Fibroblast of skin of left quadriceps (primary cell): ENCODE measurements around the gene PLPP7.

Experiments used
- DNase-seq, 2 experiments: peaks; one replicate each; pipeline ENCODE4 v3.0.0-alpha.2; 2013; ENCODE audit warnings: low read depth in 2 of 2

Gene PLPP7

DNA sequence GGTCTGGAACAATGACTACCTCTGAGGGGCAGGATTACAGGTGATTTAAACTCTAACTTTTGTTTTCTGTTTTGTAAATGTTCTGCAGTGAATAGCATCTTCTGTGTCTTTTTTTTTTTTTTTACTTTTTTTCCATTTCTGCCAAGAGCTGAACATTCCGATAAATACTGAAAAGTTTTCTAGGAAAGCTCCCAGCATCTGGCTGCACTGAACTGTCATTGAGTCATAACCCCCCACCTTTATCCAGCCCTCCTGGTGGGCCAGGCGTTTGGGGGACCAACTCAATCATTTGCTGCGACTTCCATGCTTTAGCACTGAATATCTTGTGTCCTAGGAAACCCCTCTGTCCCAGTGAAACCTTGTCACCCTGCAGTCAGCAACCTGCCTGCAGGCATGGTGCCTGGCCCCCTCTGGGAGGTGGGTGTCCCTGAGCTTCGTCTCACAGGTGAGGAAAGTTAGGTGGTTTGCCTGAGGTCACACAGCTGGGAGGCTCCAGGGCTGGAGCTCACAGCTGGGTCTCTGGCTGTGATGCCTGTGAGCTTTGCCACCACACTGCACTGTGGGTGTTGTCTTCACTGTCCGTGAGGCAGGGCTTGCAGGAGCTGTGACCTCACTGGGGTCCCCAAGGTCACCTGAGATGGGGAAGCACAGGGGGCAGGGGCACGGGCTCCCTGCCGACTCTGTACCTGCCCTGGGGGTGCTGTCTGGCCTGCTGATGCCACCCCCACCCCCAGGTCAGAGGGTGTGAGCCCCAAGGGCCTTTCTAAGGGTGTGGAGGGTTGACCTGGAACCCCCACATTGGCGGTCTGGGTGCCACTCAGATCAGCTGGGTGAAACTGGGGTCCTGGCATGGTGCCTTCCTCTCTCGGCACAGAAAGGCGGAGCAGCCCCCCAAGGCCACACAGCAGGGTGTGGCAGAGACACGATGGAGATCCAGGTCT is 14.1 kb downstream of the PLPP7 start:
- no peak for DNase-seq

DNA sequence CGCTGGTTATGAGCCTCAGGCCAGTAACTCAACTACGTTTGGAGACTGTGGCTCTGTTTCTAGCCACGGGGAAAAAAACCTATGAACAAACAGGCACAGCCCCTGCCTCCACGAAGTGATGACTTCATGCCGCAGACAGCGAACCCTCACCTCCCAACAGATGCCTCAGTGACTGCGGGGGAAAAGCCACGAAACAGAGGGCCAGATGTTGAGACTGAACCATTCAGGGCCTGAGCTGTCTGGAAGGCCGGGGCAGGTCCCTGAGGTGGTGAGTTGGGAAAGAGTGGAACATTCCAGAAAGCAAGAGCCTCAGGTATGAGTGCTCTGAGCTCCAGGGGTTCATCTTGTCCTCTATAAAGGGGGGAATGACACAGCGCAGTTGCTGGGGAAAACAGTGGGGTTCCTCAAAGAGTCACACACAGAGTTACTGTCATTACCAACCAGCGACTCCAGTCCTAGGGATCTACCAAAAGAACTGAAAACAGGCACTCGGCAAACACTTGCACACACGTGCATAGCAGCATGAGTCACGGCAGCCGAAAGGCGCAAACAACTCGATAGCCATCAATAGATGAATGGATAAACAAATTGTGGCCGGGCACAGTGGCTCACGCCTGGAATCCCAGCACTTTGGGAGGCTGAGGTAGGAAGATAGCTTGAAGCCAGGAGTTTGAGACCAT is 15.3 kb downstream of the PLPP7 start:
- peak; percentile 27 to 29 for DNase-seq

DNA sequence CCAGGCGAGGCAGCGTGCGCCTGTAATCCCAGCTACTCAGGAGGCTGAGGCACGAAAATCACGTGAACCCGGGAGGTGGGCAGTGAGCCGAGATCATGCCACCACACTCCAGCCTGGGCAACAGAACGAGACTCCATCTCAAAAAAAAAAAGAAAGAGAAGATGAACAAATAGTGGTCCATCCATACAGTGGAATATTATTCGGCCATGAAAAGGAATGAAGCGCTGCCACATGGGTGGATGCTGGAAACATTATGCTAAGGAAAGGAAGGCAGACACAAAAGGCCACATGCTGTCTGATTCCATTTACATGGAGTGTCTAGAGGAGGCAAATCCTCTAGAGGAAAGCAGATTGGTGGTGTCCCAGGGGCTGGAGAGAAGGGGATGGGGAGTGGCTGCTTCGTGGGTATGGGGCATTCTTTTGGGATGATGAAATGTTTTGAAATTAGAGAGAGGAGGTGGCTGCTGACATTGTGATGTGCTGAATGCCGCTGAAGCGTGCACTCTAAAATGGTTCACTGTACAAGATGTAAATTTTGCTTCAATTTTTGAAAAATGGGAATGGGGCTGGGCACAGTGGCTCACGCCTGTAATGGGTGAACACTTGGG is 17.0 kb downstream of the PLPP7 start:
- DNase-seq = no peak

DNA sequence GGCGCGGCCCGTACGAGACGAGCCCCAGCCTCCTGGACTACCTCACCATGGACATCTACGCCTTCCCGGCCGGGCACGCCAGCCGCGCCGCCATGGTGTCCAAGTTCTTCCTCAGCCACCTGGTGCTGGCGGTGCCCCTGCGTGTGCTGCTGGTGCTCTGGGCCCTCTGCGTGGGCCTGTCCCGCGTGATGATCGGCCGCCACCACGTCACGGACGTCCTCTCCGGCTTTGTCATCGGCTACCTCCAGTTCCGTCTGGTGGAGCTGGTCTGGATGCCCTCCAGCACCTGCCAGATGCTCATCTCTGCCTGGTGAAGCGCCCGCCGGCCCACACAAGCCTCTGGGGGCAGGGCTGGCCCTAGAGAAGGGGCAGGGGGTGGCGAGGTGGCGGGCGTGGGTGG is 18.5 kb downstream of the PLPP7 start:
- DNase-seq = no peak

DNA sequence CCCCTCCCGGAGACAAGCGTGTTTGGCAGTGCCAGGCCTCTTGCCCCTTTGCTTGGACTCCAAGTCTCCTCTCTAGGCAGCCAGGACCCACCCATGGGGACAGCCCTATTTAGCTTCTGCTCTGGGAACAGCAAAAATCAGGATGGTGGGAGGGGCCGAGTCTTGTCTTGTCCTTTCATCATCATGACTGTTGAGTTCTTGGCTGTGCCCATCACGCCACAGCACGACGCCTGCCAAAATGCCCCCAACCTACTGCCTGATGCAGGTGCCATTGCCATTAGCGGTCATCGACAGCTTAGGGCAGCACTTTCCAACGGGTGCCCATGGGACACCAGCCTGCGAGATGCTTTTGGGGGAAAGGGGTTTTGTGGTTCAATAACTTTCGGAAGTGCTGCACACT is 18.9 kb downstream of the PLPP7 start:
- no peak for DNase-seq

DNA sequence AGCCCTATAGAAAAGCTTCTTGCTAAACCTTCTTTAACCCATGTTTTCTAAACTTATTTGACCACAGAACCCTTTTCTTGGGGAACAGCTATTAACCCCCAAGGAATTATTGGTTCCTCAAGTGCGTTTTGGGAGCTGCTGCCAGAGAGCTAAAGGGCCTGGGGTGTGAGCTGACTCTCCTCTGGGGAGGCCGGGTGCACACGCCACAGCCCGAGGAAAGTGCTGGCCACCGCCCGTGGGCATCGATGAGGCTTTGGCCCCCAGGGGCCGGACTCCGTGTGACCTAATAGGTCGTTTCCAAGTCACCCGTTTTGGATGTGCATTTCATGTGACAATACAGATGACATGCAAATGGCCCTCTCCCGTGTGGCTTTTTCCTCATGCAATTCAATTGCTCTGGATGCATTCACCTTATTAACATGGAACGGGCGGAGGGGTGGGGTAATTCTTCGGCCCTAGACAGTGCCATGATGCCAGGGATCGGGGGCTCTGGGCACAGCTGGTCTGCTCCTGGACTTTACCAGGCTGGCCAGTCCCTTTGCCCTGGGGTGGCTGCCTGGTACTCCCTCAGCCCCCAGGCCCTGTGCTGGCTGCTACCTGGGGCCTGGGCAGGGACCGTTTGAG is 19.5 kb downstream of the PLPP7 start:
- DNase-seq = no peak

DNA sequence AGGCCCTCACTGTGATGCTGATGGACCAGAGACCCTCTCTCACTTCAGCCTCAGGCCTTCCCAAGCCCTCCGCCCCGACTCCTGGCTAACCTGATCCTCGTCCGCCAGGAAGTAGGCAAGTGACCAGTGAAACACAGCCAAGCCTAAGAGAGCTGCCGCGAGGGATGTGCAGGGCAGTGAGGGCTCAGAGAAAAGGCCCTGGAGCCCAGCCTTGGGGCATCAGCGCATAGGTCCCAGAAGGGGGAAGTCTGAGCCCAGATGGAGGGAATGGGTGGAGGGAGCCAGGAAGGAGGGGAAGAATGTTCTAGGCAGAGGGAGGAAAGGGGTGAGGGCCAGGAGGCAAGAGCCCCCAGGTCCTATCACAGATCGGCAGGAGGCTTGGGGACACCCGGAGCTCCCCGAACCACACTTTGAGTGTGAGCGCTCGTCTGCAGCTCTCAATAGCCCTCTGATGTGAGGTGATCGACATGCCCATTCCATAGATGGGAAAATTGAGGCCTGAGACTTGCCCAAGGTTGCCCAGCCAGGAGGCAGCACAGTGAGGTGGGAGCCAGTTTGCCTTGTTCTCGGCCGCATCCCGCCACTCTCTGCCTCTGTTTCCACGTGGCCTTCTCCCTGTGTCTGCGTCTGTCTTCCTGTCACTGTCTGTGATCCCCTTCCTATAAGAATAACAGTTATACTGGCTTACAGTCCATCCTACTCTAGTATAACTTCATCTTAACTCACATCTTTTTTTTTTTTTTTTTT is 20.2 kb downstream of the PLPP7 start:
- no peak for DNase-seq

DNA sequence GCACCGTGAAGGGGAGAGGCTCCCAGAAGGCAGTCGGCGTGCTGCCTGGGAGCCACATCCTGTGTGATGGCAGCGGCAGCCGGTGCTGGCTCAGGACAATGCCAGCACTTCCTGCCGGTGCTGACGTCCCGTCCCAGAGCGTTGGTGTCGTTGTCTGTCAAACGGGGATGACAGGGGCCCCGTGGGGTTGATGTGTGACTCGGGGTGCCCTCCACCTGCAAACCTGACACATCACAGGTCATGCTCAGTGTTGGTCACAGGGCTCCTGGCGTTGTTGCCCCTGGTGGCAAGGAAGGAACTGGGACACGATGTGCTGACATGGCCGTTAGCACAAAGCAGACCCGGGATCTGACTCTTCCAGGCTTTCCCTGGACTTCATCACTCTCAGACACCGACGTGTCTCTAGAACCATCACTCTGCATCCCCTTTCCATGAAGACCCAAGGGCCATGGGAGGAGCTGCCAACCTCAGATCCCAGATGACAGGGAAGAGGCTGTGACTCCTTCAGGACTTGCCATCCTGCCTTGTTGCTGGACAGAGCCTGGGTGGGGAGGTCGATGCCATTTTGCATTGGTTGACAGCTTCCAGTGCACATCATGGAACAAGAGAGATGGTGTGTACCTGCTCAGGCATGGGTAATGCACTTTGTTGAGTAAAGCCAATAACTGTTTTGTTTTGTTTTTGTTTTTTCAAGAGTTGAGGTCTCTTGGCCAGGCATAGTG is 21.5 kb downstream of the PLPP7 start:
- no peak for DNase-seq

DNA sequence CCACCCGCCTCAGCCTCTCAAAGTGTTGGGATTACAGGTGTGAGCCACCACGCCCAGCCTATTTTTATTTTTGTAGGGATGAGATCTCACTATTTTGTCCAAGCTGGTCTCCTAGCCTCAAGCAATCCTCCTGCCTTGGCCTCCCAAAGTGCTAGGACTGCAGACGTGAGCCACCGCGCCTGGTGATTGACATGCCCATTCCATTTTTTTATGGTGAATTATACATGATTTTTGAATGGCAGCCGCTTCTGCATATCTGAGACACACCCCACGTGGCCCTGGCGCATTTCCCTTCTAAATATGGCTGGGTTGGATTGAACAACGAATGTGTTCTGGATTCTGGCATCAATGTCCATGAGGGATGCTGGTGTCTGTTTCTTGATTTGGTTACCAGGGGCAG is 22.7 kb downstream of the PLPP7 start:
- no peak for DNase-seq

DNA sequence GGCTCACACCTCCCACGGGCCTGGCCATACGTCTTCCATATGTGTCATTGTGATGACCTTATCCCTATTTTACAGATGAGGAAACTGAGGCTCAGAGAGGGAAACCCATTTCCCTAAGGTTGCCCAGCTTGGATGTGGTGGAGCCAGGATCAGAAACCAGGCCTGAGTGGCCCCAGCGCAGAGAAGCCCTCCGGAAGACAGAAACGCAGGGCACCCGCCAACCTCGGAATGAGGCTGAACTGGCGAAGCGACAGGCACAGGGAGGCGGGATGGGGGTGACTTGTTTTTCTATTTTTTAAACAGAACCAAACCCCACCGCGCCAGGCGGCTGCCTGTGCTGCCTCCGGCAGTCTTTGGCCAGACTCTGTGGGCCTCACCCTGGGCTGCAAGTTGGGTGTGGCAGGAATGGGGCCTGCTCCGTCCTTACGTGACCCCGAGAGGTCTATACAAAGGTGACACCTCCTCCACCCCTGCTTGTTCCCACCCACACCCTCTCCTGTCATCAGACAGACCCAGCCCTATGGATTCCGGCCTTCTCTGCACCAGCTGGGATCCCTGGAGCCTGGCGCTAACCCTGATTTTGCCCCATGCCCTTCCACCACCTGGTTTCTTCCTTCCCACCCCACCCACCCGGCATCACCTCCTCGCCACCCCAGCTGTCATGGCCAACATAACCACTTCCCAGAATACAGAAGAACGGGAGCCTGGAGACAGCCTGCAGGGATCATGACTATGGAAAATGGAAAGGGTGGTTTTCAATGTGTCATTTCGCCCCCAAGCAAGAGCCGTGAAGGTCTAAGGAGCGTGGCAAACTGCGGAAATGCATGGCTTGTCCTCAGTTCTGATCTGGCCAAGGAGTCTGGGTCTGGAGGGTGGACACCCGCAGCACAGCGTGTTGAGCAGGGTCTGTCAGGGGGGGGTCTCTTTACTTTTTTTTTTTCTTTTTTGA is 23.6 kb downstream of the PLPP7 start:
- no peak for DNase-seq

DNA sequence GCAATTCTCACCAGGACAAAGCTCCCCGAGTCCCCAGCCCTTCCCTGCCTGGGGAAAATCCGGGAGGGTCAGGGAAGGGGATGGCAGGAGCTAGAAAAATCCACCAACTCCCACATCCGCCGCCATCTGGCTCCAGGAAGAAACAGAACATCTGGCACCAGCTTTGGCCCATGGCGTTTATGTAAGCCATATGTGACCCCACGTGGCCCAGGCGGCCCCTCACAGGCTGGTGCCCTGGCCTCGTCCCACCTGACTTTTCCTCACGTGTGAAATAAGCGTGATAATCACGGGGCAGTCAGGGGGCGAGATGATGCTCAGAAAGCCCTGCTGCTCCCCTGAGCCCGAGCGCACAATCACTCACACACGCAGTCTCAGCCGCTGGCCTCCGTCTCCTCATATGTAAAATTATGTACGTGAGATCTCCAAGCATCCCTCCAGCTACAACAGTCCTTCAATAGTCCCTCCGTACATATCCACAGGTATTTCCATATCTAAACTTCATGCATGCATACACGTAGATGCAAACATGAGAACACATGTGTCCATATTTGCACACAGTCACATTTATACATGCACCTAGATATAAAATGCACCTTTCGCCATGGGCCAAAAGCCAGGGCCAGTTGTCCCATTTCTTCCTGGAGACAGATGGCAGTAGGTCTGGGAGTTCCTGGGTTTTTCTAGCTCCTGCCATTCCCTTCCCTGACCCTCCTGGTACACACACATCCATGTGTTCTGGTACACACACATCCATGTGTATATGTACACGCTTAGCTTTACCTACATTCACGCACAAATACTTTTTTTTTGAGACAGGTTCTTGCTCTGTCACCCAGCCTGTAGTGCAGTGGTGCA is 28.9 kb downstream of the PLPP7 start:
- no peak for DNase-seq

DNA sequence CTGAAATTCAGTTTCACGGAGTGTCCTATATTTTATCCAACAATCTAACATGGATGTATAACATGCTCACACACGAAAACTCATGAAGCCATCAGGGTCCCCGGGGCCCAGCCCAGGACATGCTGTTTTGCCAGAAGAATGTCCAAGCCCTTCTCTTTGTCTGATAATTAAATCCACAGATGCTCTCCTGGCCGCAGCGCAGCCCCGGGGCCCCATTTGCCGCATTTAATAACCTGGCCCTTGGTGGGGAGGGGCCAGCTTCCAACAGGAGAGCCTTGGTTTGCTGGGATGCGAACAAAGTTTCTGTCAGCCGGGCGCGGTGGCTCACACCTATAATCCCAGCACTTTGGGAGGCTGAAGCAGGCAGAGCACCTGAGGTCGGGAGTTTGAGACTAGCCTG is 30.0 kb downstream of the PLPP7 start:
- no peak for DNase-seq

DNA sequence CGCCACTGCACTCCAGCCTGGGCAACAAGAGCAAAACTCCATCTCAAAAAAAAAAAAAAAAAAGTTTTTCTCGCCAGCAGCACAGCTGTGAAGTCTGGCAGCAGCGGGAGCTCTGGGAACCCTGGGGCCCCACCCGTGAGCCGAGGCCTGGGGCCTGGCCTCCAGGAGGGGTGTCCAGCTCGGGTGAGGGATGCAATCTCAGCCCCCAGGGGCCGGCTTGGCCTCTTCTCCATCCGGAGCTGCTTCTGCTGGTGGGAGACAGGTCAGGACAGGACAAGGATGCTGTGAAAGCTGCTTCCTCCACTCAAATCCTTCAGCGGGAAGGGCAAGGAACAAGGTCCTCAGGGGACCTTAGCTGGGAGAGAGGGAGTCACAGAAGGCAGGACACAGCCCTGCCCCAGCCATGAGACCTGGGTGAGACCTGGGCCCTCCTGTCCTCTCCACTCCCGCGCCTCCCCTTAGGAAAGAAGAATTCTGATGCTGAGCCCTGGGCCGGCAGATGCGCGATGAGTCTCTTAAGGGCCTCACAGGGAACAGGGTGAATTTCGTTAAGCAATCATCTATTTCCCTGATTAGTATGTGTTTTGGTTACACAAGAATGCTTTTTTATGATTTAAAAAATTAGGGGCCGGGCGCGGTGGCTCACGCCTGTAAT is 30.6 kb downstream of the PLPP7 start:
- no peak for DNase-seq

DNA sequence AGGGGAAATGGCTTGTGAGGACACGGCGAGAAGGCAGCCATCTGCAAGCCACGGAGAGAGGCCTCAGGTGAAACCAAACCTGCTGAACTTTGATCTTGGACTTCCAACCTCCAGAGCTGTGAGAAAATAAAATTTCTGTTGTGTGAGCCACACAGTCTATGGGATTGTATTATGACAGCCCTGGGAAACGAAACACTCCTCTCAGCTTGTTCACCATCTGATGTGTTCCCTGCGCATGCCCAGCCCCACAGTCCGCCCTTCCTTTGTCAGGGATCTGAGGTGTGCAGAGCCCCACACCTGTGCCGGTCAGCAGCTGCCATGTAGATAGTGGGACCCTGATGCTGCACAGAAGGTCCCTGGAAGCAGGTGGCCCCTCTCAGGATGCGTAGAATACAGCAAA is 34.1 kb downstream of the PLPP7 start:
- no peak for DNase-seq

DNA sequence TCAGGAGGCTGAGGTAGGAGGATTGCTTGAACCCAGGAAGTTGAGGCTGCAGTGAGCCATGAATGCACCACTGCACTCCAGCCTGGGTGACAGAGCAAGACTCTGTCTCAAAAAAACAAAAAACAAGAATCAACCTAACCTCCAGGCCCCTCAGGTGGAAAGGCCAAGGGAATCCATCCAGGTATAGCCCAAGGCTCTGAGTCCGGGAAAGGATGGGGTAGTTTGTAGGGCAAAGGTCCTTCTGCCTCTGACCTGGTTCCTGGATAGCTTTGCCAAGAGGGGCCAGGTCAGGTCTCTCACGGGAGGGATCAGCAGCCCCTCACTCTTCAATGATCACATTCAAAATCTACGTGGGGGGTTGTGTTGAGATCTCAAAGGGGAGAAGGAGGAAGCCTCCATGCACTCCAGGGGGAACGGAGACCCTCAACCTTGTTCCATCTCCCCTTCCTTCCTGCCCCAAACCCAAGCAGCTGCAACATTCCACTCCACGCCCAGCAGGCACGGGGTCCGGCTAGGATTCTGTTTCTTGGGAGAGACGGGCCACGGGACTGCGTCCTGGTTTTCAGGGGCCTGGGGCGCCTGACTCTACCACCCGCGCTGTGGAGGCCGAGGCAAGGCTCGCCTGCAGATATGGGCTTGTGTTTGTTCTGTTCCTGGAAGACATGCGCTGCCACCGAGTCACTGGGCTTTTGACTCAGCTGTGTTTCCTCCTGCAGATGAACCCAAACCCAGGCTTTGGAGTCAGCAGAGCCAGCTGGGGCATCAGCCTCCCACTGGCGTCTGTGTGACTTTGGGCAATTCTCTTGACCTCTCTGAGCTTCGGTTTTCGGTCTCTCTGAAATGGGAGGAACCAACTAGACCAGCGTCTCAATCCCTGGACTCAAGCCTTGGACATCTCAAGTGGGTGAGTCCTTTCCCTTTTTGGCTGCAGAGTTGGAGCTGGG is 35.5 kb downstream of the PLPP7 start:
- DNase-seq = no peak

DNA sequence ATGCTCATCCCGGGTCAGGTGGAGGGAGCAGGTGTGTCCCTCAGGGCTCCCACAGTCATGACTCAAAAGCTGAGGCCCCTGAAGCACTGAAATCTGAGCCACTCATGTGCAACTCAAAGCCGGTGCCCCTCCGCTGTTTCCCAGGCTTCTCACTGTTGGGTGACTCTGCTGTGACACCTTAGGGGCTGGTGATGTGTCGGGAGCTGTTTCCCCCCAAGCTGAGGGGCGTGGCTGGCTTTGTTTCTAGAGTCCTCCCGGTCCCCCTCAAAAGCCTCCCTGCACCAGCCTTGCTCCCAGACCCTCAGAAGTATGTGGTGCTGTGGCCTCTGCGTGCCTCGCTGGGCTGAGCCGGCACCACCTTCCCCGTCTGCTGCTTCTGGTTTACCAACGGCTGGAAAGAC is 39.7 kb downstream of the PLPP7 start:
- no peak for DNase-seq
